ENCODE measurements around the gene RTN4R. TPM values are rescaled to one million over a fixed set of nuclear protein-coding genes. Genes with fewer than 3 reads are reported as not detected.
A peak's percentile ranks its signal among the peaks of the same experiment; 100 is the strongest.

The RTN4R gene
- 21.8 and 22.5 TPM in 2 replicates for total RNA-seq (2021; fragmentation: NEBNext Ultra II Directional; extraction: Animal tissue kit (Norgen Biotek cat#: 25700))
- polyA plus RNA-seq (2011; rRNA removed): 41.3 and 51.5 TPM in 2 replicates
- polyA plus RNA-seq (2011; cell fraction: cytosol; rRNA removed): 24.6 TPM
- polyA plus RNA-seq (2011; cell fraction: nucleus; rRNA removed): 24.0 TPM
- 11.0 to 25.6 TPM (median 23.1 TPM) in 4 replicates for polyA plus RNA-seq (2012, experiment 1 of 2)
- polyA plus RNA-seq (2012, experiment 2 of 2): 19.1 TPM
- polyA plus RNA-seq (2013, experiment 1 of 2): 30.2 TPM
- polyA plus RNA-seq (2013, experiment 2 of 2): 29.2 TPM
- 10.5 and 13.6 TPM in 2 replicates for polyA minus RNA-seq (2011; rRNA and poly(A)+ RNA removed)
- polyA minus RNA-seq (2011; cell fraction: cytosol; rRNA and poly(A)+ RNA removed): 23.1 TPM
- polyA minus RNA-seq (2011; cell fraction: nucleus; rRNA and poly(A)+ RNA removed): 9.8 TPM
- long read RNA-seq, experiment 1, transcript RTN4R-201 (2 exons, 2,157 nt): major isoform, 19 of 33 reads
- long read RNA-seq, experiment 1, partial matches to known transcripts: 0 of 33 reads
- long read RNA-seq, experiment 1, other reads (novel, unspliced or antisense): 14 of 33 reads
- long read RNA-seq, experiment 2: 0 reads

DNA sequence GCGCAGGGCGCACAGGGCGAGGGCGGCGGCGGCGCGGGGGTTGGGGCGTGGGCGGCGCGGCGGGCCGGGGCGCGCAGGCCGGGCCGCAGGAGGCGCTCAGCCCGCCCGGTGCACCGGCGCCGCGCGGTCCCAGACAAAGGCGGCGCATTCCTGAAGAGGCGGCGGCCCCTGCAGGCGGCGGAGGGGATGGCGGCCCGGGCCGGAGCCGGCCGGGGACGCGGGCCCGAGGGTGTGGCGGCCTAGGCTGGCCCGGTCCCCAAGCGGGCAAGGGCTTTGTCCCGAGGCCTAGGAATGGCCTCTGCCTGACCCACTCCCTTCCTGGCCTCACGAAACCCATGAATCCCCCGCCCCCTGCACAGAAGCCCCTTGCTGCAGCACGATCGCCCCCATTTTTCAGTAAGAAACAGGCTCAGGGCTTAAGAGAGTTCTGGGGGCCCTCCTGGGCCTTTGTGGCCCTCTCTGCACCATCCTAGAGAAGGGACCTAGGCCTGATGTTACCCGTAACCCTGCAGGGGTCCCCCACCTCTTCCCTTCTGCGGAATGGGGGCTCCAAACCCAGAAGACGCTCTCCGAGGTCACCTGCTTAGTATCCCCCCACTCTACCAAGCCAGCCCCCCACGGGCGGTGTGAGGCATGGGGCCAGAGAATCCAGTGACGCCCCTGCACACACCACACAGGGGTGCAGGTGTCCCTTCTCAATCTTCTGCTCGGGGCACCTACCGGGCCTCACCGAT lies at the start of gene RTN4R:
RTN4R (minus strand) TSS at position 40 of the 734 bp plus-strand sequence. CDS start 226 bp downstream, outside the sequence.
- H2BK120ac ChIP-seq (replicated peaks; ENCODE audit: low read depth, low read length): no peak within 1 kb of the TSS
- peak within 1 kb of the TSS; percentile 34 to 78 (median 67); a peak in 6 of 7 replicates for H3K9ac ChIP-seq (replicated peaks in 1 of 4; ENCODE audit: extremely low read depth in 1 of 4, low read depth in 3 of 4, low read length in 3 of 4)
- H3K4me1 ChIP-seq (replicated peaks in 1 of 4; ENCODE audit: control insufficient read depth in 3 of 4, insufficient read depth in 4 of 4, low read length in 3 of 4): peaks cover 0 to 10% (median 7%) of the 10 kb centered on the region in 4 experiments; a peak in 5 of 7 replicates
- H3K79me2 ChIP-seq (ENCODE audit: control insufficient read depth in 1 of 2, insufficient read depth in 2 of 2, low read length in 2 of 2): peaks cover 0 to 8% of the 10 kb centered on the region in 2 experiments; a peak in 1 of 4 replicates
- 58% methylated on average over 14 of the region's 58 CpGs; no CpG with 5 or more reads in 1 of the 2 experiments for WGBS, 2 experiments (ENCODE audit: extremely low coverage in 1 of 2, insufficient coverage in 1 of 2, insufficient read length in 1 of 2, insufficient replicate concordance in 2 of 2, low coverage in 1 of 2, low lambda C conversion rate in 2 of 2, missing lambda C conversion rate in 1 of 2)
- peak within 1 kb of the TSS; percentile 98 for H4K8ac ChIP-seq (ENCODE audit: extremely low read depth, insufficient read depth, low read length)
- H2AFZ ChIP-seq (ENCODE audit: low read length): no peak within 1 kb of the TSS; the same call in 1 of the 2 replicates
- DNase-seq (ENCODE audit: low read depth in 1 of 2, low spot score in 2 of 2): peak in 1 of 2 experiments; percentile 86
- H3K4ac ChIP-seq (replicated peaks; ENCODE audit: insufficient read length, low read depth, low read length): no peak within 1 kb of the TSS
- H2BK15ac ChIP-seq (ENCODE audit: low read length): no peak within 1 kb of the TSS
- peaks cover 3% of the 10 kb centered on the region; the same call in 1 of the 2 replicates for H3K79me1 ChIP-seq (ENCODE audit: low read depth, low read length)
- peaks cover 3% of the 10 kb centered on the region; the same call in 1 of the 2 replicates for H3K23me2 ChIP-seq (ENCODE audit: low read depth, low read length)
- no peak within 1 kb of the TSS for H2BK20ac ChIP-seq (ENCODE audit: low read length)
- H2BK12ac ChIP-seq (ENCODE audit: low read depth, low read length): peak within 1 kb of the TSS; percentile 68; the same call in 1 of the 2 replicates
- peak within 1 kb of the TSS; percentile 54 for H4K91ac ChIP-seq (replicated peaks; ENCODE audit: insufficient read length, low read length)
- no peaks in the 10 kb centered on the region for H4K20me1 ChIP-seq (replicated peaks in 1 of 2; ENCODE audit: control insufficient read depth in 1 of 2, insufficient read depth in 2 of 2, low read length in 2 of 2)
- peak within 1 kb of the TSS; percentile 5 for H4K5ac ChIP-seq (ENCODE audit: insufficient read length, low read depth, low read length)
- H3K27ac ChIP-seq (ENCODE audit: low read depth, low read length): peak within 1 kb of the TSS; percentile 63; the same call in 1 of the 2 replicates
- H3K18ac ChIP-seq (ENCODE audit: extremely low read depth, low read length): no peak within 1 kb of the TSS; the same call in none of the 2 replicates
- H3K23ac ChIP-seq (ENCODE audit: insufficient read length): no peak within 1 kb of the TSS
- H3K27me3 ChIP-seq (replicated peaks in 1 of 4; ENCODE audit: control insufficient read depth in 3 of 4, extremely low read depth in 1 of 4, insufficient read depth in 3 of 4, low read length in 3 of 4): no peaks in the 10 kb centered on the region; a peak in 2 of 7 replicates
- CTCF ChIA-PET (ENCODE audit: partially characterized antibody): interaction anchor here (0.6 to 4.8 kb wide), 9 partner anchors 10 to 114 kb away, joined by 3 to 20 read pairs (median 6); no protein-coding TSS in a partner anchor
- POLR2A ChIA-PET (ENCODE audit: partially characterized antibody): interaction anchor here (1.0 kb wide), 1 partner anchor 30 kb away, joined by 3 read pairs; no protein-coding TSS in a partner anchor
- H3K4me3 ChIP-seq (ENCODE audit: extremely low read depth in 1 of 4, insufficient read depth in 2 of 4, low read depth in 3 of 4, low read length in 4 of 4): peak within 1 kb of the TSS; percentile 30 to 64 (median 51)
- no peaks in the 10 kb centered on the region for H3K36me3 ChIP-seq (ENCODE audit: control insufficient read depth in 2 of 4, insufficient read depth in 4 of 4, low read length in 3 of 4)
- FAIRE-seq: no peak
- no peak within 1 kb of the TSS for H3K56ac ChIP-seq (replicated peaks; ENCODE audit: insufficient read length, low read depth, low read length)
- H3K9me3 ChIP-seq (ENCODE audit: insufficient read depth in 2 of 2, low read depth in 1 of 2, low read length in 1 of 2): no peaks in the 10 kb centered on the region
- H2BK5ac ChIP-seq (ENCODE audit: low read depth, low read length): peak within 1 kb of the TSS; percentile 66; the same call in 1 of the 2 replicates
- H3K4me2 ChIP-seq (ENCODE audit: insufficient read depth in 1 of 2, low read depth in 2 of 2, low read length in 2 of 2): peak within 1 kb of the TSS; percentile 58 to 83
- peak within 1 kb of the TSS; percentile 53; the same call in 1 of the 2 replicates for H2AK5ac ChIP-seq (ENCODE audit: low read depth, low read length)
- no peak within 1 kb of the TSS for H3K14ac ChIP-seq (ENCODE audit: insufficient read length)
- TF ChIP-seq, protein P1, sequence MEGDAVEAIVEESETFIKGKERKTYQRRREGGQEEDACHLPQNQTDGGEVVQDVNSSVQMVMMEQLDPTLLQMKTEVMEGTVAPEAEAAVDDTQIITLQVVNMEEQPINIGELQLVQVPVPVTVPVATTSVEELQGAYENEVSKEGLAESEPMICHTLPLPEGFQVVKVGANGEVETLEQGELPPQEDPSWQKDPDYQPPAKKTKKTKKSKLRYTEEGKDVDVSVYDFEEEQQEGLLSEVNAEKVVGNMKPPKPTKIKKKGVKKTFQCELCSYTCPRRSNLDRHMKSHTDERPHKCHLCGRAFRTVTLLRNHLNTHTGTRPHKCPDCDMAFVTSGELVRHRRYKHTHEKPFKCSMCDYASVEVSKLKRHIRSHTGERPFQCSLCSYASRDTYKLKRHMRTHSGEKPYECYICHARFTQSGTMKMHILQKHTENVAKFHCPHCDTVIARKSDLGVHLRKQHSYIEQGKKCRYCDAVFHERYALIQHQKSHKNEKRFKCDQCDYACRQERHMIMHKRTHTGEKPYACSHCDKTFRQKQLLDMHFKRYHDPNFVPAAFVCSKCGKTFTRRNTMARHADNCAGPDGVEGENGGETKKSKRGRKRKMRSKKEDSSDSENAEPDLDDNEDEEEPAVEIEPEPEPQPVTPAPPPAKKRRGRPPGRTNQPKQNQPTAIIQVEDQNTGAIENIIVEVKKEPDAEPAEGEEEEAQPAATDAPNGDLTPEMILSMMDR (IDR thresholded peaks at IDR 0.05; ENCODE audit: control extremely low read depth in 1 of 3, insufficient read depth in 1 of 3, low read depth in 1 of 3, low read length in 3 of 3): peak; percentile 62 to 91 (median 78)
- TF ChIP-seq TBP (IDR thresholded peaks at IDR 0.05; ENCODE audit: low read depth, low read length): no peak
- TF ChIP-seq PHF8 (conservative IDR thresholded peaks at IDR 0.05; ENCODE audit: low read depth, low read length): 0 out of 2 replicates have a peak, but pooled peaks have one; percentile 26
- no peak for TF ChIP-seq HDAC2 (IDR thresholded peaks at IDR 0.05; ENCODE audit: borderline replicate concordance in 1 of 2, low read depth in 2 of 2, low read length in 2 of 2)
- TF ChIP-seq SIX5 (IDR thresholded peaks at IDR 0.05; ENCODE audit: low read depth, low read length): no peak

Measured in H1 (cell line).